Measurements from ENCODE around the gene ZSCAN5B. TPM values are rescaled to one million over a fixed set of nuclear protein-coding genes. Genes with fewer than 3 reads are reported as not detected.

Gene ZSCAN5B
- total and polyA plus RNA-seq, 9 of the 15 experiments (the other 6 are each of a cell fraction or from before 2014, with no cell fraction given), result 0.03 to 0.07 TPM; not detected in 7

DNA sequence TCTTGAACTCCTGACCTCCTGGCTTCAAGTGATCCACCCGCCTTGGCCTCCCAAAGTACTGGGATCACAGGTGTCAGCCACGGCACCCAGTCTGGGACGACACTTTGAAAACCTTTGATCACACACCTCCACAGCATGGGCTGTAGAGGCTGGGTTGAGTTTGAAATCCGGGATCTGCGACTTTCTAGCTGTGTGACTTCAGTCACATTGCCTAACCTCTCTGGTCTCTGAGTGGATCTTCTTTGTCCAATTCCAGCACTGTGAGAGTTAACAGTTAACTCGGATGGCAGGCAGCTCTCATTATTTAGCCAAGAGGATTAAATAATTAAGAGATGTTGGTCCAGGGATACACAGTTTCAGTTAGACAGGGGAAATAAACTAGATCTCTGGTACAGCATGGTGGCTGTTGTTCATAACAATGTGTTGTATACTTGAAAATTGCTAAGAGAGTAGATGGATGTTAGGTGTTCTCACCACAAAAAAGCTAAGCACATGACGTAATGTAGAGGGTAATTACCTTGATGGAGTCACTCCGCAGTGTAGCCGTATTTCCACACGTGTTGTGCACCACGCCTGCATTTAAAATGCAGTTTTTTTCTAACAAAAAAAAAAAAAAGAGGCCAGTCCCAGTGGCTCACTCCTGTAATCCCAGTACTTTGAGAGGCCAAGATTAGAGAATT, 19.9 kb downstream of the ZSCAN5B start:
- in situ Hi-C loops (cut with MboI), result no loop called here
- H3K27me3 ChIP-seq (ENCODE audit: control insufficient read depth in 2 of 2, insufficient read depth in 2 of 2, low read length in 2 of 2), result peaks cover 4 to 37% of the 10 kb centered on the region in 2 experiments
- TF ChIP-seq ADNP (tag; IDR thresholded peaks at IDR 0.05) (peak; percentile 69), PML (IDR thresholded peaks at IDR 0.05; ENCODE audit: low read length) (no peak), PHF20 (IDR thresholded peaks at IDR 0.05; ENCODE audit: partially characterized antibody) (no peak), ZNF184 (CRISPR knock-in tag; IDR thresholded peaks at IDR 0.05) (no peak), ZNF347 (CRISPR knock-in tag; IDR thresholded peaks at IDR 0.05; ENCODE audit: low read depth) (no peak), BCOR (IDR thresholded peaks at IDR 0.05) (peak; percentile 90), ETV6 (IDR thresholded peaks at IDR 0.05; ENCODE audit: borderline replicate concordance in 1 of 2, low read depth in 2 of 2, low read length in 1 of 2) (no peak), ETV6 (CRISPR knock-in tag; IDR thresholded peaks at IDR 0.05; ENCODE audit: borderline replicate concordance) (no peak), BMI1 (IDR thresholded peaks at IDR 0.05; ENCODE audit: low read length) (no peak), ZNF175 (CRISPR knock-in tag; IDR thresholded peaks at IDR 0.05; ENCODE audit: low read depth) (no peak), KLF16 (IDR thresholded peaks at IDR 0.05) (no peak), GABPB2 (CRISPR knock-in tag; conservative IDR thresholded peaks at IDR 0.05) (no peak), ZNF699 (CRISPR knock-in tag; IDR thresholded peaks at IDR 0.05; ENCODE audit: insufficient replicate concordance) (no peak), E2F3 (CRISPR knock-in tag; IDR thresholded peaks at IDR 0.05) (no peak), HDAC2 (IDR thresholded peaks at IDR 0.05) (peak; percentile 66; the same call in 1 of the 2 replicates), SPI1 (IDR thresholded peaks at IDR 0.05; ENCODE audit: borderline replicate concordance, low read depth, low read length) (no peak), PTRF (tag; IDR thresholded peaks at IDR 0.05) (no peak), KDM1A (IDR thresholded peaks at IDR 0.05) (peak; percentile 33 to 67; a peak in 2 of 4 replicates), ZKSCAN8 (CRISPR knock-in tag; IDR thresholded peaks at IDR 0.05) (no peak)
- TF ChIP-seq, protein P1, sequence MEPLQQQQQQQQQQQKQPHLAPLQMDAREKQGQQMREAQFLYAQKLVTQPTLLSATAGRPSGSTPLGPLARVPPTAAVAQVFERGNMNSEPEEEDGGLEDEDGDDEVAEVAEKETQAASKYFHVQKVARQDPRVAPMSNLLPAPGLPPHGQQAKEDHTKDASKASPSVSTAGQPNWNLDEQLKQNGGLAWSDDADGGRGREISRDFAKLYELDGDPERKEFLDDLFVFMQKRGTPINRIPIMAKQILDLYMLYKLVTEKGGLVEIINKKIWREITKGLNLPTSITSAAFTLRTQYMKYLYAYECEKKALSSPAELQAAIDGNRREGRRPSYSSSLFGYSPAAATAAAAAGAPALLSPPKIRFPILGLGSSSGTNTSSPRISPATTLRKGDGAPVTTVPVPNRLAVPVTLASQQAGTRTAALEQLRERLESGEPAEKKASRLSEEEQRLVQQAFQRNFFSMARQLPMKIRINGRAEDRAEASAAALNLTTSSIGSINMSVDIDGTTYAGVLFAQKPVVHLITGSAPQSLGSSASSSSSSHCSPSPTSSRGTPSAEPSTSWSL (CRISPR knock-in tag; IDR thresholded peaks at IDR 0.05; ENCODE audit: borderline replicate concordance), result no peak
- TF ChIP-seq, protein P2, sequence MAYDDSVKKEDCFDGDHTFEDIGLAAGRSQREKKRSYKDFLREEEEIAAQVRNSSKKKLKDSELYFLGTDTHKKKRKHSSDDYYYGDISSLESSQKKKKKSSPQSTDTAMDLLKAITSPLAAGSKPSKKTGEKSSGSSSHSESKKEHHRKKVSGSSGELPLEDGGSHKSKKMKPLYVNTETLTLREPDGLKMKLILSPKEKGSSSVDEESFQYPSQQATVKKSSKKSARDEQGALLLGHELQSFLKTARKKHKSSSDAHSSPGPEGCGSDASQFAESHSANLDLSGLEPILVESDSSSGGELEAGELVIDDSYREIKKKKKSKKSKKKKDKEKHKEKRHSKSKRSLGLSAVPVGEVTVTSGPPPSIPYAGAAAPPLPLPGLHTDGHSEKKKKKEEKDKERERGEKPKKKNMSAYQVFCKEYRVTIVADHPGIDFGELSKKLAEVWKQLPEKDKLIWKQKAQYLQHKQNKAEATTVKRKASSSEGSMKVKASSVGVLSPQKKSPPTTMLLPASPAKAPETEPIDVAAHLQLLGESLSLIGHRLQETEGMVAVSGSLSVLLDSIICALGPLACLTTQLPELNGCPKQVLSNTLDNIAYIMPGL (CRISPR knock-in tag; IDR thresholded peaks at IDR 0.05), result no peak

More for the DNA sequence above, 19.9 kb downstream of the ZSCAN5B start:
- Histone ChIP-seq H3K9me3 (replicated peaks; ENCODE audit: control insufficient read depth, insufficient read depth, low read depth, low read length) (no peaks in the 10 kb centered on the region), H3K9me1 (ENCODE audit: control insufficient read depth, insufficient read depth, low read length) (no peaks in the 10 kb centered on the region), H3K4me1 (replicated peaks in 1 of 2; ENCODE audit: control insufficient read depth in 2 of 2, insufficient read depth in 2 of 2, low read length in 2 of 2) (peaks cover 5 to 19% of the 10 kb centered on the region in 2 experiments; a peak in 3 of 5 replicates), H3K36me3 (ENCODE audit: control insufficient read depth, insufficient read depth, low read length) (no peaks in the 10 kb centered on the region), H3K9ac (ENCODE audit: insufficient read depth in 1 of 2, low read depth in 2 of 2, low read length in 2 of 2) (no peak overlapping the region), H3K4me3 (no peak overlapping the region), H4K20me1 (replicated peaks; ENCODE audit: control insufficient read depth, insufficient read depth, low read length) (no peaks in the 10 kb centered on the region), H3K79me2 (ENCODE audit: control insufficient read depth, insufficient read depth, low read length) (no peaks in the 10 kb centered on the region), H3K27ac (ENCODE audit: extremely low read depth, low read depth, low read length) (no peak overlapping the region), H2AFZ (ENCODE audit: low read depth, low read length) (no peak overlapping the region), H3K4me2 (ENCODE audit: insufficient read depth, low read length) (no peak overlapping the region)
- no TSS peak for BruUV-seq (replicated peaks)
- ChIA-PET CTCF (ENCODE audit: low intra/inter-chr PET ratio) (no interaction called here), POLR2A (no interaction called here)
- ATAC-seq, result no peak
- no peak for FAIRE-seq
- WGBS (ENCODE audit: insufficient coverage, low coverage, missing lambda C conversion rate), result 19% methylated on average over 11 of the region's 11 CpGs
- no peak for DNase-seq (ENCODE audit: extremely low read depth in 1 of 4, low spot score in 3 of 4)
- intact Hi-C loops (cut with micrococcal nuclease), result no loop called here
